ENCODE results near the gene CUBN.
"Not testable (repeated sequence)": the region's sequence is repeated elsewhere in the genome, so short reads cannot be mapped to it uniquely, and the experiment has no call there.

The CUBN gene

DNA sequence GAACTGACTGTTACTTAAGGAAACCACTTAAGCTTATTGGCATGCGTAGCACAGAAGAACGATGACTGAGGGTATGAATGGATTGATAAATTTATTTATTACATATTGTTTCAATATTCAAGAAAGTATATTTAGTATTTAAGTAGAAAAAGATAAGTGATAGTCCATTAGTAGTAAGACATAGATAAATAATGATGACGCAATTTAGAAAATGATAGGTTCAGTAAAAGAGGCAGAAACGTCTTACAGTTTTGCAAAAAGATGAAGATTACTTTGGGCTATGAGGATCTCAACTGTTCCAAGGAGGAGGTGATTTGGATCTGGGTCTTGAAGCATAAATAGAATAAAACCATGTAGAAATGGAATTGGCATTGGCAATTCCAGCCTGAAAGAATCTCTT, 275.8 kb downstream of the CUBN start:
- DNase-seq = no peak

DNA sequence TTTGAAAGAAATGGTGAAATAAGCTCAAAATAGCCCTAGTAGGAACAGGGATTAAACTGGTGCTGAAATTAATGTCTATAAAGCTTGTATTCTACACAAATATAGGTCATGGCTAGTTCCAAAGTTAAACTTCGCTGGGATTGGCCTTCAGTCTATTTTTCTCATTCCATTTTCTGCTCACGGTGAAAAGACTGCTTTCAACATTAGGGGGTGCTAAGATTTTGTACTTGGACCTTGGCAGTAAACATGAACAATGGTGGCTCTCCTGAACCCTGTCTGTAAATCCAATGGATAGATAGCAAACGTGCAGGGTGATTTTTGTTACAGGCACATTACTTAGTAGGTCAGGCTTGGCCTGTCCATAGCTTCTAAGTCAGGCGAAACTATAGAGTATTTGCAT, 276.4 kb downstream of the CUBN start:
- DNase-seq = no peak

DNA sequence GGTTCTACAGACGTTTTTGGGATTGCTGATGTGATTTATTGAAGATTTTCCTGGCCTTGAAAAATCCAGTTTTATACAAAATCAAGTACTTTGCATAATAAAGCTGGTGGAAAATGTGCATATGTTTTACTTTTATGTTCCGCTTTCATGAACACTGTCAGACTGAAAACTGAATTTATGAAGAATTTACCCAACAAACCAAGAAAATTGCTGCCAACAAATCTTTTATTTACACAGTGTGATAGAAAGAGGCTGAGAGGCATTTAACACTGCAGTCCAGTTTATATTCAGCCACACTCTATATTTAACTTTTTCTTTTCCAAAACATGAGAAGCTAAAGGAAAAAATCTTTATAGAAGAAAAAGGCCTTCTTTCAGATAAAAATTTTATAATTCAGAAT, 277.0 kb downstream of the CUBN start:
- no peak for DNase-seq

DNA sequence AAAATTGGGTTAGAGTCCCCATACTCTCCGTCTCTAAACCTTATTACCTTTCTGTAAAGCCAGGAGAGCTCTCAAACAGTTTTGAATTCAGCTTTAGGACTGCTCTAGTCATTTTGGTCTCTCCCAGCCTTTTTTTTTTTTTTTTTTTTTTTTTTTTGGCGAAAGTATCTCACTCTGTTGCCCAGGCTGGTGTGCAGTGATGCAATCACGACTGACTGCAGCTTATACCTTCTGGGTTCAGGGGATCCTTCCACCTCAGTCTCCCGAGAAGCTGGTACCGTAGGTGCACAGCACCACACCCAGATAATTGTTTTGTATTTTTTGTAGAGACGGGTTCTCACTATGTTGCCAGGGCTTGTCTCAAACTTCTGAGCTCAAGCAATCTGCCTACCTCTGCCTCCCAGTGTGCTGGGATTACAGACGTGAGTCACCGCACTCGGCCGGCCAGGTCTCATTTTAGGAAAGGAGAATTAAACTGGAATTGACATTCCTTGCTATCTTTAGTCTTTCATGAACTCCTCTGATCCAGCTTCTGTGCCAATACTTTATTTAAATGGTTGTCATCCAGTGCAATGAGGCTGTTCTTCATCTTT, 281.0 kb downstream of the CUBN start:
- no peak for DNase-seq

DNA sequence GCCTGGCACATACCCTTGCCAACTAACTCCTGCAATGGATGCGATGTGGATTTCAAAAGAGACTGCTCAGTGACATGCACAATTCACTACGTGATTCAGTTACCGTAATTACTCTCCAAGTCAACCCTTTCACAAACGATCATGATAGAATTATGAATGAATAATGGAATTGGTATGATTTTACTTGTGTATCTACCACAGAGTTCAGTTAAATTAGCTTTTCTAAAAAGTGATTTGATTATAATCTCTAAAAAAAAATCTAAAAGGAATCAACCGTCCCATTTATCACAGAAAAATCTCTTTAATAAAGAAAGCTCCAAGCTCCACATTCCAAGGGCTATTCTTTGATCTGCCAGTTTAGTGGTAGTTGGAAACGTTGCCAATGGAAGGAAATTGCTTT, 282.0 kb downstream of the CUBN start:
- no peak for DNase-seq

DNA sequence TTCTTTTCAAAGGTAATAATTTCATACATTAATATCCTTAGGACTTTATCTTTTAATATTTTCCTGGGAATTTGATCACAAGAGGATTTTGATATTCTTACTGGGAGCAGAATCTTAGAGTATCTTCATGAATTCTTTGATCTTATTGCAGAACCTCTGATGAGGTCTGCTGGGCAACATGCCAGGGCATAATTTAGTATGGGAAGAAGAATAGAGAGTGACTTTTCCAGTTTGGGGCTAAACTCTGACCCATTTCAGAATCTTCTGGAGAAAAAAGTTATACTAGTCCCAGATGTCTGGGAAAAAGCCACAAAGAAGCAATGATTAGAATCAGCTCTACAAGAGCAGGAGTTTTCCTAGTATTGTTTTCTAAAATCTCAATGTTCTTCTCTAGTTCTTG, 284.4 kb downstream of the CUBN start:
- no peak for DNase-seq

DNA sequence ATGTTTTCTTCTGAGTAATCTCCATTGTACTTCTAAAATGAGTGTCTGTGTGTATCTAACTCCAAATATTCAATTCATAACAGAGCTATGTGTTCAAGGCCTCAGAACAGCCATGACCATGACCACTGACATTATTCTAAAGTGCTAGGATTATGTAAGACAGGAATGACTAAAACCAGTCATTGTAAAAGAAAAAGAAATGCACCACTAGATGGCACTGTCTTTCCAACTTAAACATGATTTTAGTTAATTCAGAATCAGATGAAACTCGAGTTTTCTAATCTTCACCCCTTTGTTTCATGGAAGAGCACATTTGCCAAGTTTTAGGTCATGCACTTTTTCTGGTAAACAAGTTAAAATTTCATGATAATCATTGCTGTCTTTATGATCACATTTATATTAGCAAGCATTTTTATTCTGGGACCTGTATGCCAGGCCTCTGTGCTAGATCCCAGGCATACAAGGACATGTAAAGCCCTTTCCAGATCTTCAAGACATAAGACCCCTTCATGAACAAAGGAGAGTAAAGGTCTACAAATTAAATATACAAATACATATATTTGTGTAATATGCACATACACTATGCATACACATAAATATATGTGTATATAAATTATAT, 286.2 kb downstream of the CUBN start:
- DNase-seq = no peak

DNA sequence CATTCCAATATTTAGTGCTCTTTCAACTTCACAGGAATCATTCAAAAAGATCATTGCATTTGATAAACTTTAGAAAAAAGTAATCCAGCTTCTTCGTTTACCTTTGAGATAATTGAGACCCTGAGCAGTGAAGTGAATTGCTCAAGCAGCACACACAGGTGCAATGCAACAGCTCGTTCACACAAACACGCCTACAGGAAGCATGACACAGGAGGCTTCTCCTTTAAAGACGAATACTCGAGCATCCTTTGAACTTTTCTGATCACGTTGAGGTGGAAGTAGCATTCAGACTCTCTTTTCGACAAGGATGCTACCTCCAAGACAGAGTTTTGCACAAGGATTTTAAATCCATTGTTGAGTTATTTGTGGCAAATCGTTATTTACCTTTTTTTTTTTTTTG, 294.4 kb downstream of the CUBN start:
- DNase-seq = peak; percentile 23

DNA sequence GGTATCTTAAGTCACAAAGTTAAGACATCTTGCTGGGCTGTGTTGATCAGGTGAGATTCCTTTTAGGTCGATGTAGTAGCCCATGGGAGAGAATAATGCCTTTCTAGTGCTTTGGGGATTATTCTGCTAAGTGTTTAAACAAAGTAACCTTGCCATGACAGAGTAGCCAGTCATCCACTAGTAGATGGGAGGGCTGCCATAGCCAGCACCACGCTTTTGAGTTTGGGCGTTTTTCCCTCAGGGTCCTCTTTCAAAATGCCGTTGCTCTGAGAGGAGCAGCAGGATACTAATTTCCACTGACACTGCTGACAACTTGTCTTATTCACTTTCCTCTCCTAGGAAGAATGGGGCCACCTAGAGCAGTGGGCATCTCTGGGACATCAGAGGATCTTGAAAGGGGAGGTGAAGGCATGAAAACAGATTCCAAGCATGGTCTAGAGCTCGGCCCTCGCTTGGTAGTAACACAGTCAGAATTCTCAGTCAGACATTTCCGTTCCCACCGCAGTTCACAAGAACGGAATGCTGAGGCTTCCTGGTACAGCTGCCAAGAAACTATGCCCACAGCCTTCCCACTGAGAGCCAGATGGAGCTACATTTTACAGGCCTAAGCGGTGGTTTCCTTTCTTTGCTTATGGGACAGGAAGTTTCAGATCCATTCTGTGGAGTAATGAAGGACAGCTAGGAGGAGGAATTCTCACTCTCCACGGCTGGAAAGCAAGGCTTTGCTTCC, 297.1 kb downstream of the CUBN start:
- no peak for DNase-seq

DNA sequence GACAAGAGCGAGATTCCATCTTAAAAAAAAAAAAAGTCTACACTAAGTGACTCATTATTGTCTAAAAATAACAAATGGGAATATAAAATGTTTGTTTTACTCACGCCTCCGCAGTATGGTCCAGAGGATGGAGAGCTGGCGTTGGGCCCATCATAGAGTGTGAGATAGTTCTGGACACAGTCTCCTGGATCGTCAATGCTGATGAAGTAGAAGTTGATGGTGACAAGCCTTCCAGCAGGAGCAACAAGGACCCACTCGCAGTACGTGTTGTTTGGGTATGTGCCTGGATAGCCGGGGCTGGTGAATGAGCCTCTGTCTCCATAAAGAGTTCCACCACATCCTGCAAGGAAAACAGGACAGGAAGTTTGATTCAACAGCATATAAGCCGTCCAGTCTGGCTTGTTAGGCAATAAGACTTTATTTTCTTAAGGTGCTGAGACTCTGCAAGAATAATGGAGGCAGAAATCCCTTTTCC, 300.9 kb downstream of the CUBN start:
- no peak for DNase-seq

DNA sequence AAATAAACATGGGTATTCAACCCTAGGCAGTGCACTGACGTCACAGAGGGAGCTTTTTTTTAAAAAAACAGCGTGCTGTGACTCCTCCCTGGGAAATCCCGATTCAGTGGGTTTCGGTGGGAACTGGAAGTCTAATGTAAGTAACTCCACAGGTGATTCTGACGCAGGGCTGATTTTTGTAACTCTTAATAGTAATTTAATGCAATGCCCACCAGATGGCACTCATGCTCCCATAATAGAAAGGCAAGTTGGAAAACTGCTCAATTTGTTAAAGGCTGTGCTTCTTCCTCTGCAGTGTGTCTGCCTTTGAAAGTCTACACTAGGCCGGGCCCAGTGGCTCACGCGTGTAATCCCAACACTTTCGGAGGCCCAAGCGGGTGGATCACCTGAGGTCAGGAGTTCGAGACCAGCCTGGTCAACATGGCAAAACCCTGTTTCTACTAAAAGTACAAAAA, 301.5 kb downstream of the CUBN start:
- DNase-seq = peak; percentile 51

DNA sequence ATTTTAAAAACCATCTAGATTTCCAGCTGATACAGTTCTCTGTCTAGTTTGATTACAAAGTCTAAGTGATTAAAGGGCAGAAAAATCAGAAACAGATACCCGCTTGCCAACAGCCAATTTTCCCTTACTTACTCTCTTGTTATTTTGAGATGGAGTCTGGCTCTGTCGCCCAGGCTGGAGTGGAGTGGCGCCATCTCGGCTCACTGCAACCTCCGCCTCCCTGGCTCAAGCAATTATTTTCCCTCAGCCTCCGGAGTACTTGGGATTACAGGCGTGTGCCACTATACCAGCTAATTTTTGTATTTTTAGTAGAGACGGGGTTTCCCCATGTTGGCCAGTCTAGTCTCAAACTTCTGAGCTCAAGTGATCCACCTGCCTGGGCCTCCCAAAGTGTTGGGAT, 302.1 kb downstream of the CUBN start:
- DNase-seq = not testable (repeated sequence)

DNA sequence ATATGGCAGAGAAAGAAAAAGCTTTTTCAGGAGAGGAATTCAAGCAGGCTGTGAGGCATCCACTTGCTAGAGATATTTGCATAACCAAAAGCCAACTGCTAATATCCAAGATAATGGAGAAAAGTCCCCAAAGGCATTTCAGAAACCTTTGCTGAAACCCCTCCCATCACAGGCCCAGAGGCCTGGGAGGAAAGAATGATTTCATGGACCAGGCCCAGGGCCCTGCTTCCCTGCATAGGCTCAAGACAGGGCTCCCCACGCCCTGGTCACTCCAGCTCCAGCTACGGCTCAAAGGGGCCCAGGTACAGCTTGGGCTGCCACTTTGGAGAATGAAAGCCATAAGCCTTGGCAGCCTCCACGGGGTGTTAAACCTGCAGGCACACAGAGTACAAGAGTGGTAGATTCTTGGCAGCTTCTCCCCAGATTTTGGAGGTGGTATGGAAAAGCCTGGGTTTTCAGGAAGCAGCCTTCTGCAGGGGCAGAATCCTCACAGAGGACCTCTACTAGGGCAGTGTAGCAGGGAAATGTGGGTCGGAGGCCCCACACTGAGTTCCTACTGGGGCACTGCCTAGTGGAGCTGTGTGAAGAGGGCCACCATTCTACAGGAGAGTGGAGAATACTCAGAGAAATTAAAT, 306.8 kb downstream of the CUBN start:
- DNase-seq = no peak

DNA sequence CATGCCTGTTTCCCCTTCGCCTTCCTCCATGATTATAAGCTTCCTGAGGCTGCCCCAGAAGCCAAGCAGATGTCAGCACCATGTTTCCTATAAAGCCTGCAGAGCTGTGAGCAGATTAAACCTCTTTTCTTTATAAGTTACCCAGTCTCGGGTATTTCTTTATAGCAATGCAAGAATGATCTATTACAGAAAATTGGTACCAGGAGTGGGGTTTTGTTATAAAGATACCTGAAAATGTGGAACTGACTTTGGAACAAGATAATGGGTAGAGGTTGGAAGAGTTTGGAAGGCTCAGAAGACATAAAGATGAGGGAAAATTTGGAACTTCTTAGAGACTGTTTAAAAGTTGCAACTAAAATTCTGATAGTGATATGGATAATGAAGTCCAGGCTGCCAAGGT, 307.6 kb downstream of the CUBN start:
- no peak for DNase-seq

DNA sequence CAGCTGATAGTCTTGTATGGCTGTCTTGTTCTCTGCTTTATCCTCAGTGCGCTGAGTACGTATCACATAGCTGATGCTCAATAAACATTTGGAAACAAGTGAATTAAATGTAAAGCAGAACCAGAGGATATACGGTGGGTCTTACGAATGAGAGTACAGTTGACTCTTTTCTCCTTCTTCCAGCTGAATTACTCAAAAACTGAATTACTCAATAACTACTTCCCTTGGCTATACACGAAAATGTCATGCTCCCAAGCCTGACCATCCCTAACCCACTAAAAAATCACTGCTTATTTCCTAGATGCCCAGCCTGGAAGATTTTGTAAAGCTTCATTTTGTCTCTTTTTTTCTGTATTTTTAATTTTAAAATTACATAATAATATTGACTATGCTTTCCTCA, 309.2 kb downstream of the CUBN start:
- no peak for DNase-seq

DNA sequence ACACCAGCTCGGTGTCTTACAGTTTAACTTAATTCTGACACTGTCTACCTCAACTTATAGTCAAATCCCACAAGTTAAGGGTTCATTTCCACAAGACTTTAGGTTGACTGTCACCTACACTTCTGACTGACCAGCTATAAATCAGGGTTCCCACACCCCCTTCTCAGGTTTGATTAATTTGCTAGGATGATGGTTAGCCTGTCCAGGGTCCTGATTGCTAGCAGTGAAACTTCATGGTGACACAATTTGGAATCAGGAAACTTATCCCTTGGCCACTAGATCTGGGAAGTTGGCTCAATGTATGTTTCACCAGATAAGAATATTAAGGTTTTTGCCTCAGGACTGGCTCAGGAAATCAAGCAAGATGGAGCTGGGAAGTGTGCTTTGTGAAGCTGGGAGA, 309.6 kb downstream of the CUBN start:
- DNase-seq = no peak

DNA sequence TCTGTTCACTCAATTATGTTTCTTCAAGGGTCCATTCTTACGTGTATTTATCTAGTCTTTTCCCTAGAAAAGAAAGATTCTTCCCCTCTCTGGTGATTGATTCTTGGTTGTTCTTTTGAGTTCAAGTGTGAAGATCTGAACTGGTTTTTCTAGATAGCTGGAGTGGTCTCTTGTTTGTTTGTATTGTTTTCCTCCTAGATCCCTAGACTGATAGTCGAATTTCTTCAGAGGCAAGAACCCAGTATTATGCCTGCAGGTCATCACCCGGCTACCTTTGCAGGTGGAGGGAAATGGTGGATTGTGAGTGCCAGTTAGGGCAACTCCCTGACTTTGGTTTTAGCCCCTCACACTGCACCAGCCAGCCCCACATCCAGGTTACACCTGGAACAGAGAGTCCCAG, 310.2 kb downstream of the CUBN start:
- DNase-seq = no peak

DNA sequence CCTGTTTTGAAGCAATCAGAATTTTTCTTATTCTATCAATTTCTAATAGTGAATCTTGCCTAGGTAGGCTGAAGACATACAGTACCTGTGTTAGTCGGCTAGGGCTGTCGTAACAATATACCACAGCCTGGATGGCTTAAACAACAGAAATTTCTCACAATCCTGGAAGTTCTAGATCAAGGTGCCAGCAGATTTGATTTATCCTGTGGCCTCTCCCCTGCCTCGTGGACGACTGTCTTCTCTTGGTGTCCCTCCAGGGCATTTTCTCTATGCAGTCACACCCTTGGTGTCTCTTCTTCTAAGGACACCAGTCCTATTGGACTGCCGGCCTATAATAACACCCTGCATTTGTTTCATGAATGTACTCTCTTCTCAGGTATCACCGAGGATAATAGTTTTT, 310.6 kb downstream of the CUBN start:
- DNase-seq = no peak

DNA sequence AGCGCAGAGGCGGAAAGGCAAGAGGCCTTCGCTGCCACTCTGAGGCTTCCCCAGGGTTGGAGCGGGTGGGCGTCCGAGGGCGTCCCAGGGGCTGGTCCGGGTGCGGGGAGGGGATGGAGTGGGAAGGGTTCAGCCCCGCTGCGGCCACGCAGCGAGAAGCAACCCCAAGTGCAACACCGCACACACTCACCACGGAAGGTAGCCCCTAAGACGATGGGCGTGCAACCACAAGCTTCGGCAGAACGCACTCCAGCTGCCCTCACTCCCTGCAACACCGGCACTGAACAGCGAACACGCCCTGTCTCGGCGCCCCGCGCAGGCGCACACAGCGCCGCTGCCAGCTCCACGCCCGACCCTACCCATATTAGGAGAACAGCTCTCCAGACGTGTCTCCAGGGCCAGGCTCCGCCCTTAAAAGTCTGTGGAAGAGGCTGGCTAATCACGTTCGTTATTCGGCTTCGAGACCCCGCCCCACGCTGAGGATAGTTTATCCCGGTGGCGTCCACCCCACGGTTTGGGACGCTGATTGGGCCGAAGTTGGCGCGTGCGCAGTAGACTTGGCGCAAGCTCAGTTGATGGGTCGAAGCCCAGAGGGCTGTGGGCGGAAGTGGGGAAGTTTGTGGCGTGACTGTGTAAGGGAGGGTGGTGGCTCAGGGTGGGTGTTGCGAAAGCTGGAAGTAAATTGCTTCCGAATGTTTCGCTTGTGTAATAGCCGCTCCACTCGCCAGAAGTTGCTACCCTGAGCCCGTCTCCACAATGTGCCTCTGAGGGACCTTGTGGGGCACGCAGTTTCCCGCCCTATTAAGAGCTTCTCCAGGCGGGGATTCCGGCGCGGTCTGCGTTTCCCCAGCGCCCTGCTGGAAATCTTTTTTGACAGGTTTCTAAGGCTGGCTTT, 312.2 kb downstream of the CUBN start, which contains the start of gene RSU1:
RSU1 (minus strand) TSS at position 300 of the 895 bp plus-strand sequence. CDS start 343 bp downstream, outside the sequence.
- peak; percentile 100 for DNase-seq

DNA sequence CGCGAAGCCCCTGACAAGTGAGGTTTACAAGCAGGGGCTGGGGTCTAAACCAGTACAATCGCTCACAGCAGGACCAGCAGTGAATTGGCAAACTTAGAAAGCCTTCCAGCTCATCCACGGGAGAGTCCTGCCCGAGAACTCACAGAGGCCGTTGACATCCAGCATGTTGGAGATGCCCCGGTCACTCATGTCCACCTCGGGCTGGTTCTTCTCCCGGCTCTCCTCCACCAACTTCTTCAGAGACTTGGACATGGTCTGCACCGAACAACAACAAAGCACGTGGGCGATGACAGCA, 312.8 kb downstream of the CUBN start:
- DNase-seq = no peak

DNA sequence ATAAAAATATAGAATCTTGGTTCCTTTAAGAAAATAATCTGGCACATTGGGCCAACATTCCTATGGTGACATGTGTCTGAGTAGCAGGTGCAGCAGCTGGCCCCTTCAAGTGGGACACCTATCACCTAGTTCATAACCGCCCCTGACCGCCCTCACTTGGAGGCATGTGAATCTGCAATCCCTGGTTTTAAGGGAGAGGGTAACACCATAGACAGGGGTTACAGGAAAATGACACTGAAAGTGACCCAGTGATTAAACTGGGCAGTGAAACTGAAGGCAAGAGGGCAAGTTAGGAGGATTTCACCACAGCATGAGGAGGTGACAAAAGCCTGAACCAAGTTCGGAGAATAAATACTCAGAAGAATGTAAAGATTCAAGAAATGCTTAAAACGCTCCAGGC, 313.4 kb downstream of the CUBN start:
- DNase-seq = no peak

DNA sequence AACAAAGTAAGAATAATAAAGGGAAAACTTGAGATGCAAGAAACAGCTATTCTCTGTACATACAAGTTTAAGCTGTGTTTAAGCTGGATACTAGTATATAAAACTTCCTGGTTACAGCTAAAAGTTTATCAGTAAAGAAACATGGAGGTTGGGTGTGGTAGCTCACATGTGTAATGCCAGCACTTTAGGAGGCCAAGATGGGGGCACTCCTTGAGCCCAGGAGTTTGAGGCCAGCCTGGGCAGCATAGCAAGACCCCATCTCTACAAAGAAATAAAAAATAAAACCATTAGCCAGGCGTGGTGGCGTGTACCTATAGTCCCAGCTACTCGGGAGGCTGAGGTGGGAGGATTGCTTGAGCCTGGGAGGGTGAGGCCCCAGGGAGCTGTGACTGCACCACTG, 315.6 kb downstream of the CUBN start:
- no peak for DNase-seq

DNA sequence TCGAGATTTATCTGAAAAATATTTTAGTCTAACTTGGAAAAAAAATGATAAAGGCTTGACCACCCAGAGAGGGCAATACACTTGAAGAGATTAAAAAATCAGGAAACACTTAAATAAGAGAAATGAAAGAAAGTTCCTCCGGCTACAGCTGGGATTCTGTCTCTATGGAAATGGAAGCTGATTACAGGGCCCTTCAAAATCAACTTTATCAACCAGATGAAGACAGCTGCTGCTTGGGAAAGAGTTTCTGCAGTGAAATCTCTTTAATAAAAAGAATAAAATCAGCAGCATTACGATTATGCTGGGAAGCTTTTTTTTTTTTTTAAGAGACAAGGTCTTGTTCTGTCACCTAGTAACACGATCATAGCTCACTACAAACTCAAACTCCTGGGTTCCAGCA, 316.9 kb downstream of the CUBN start:
- DNase-seq = no peak

Measured in CD4-positive, alpha-beta T cell treated with Interleukin-15 for 1 hour (primary cell).